Esophagus mucosa (tissue), 1 donor: ENCODE data around the gene DDX10. TPM values are rescaled to one million over a fixed set of nuclear protein-coding genes. Genes with fewer than 3 reads are reported as not detected.
"Not testable (repeated sequence)": the region's sequence is repeated elsewhere in the genome, so short reads cannot be mapped to it uniquely, and the experiment has no call there.

ENCODE experiments used
- ATAC-seq: fragments of 200-7000 bp; cut with Tn5 transposase; one replicate; pipeline ENCODE4 v1.9.1; 2020
- total RNA-seq: library from RNA; stranded (reverse); gene quantifications from one replicate; pipeline ENCODE4 v1.2.4, GENCODE V29; 2023
- donor health status: DM: yes; HTN: yes; CAD: no.

DDX10 gene
- total RNA-seq, 1 donor from 2014 or later, result 16.1 TPM

DNA sequence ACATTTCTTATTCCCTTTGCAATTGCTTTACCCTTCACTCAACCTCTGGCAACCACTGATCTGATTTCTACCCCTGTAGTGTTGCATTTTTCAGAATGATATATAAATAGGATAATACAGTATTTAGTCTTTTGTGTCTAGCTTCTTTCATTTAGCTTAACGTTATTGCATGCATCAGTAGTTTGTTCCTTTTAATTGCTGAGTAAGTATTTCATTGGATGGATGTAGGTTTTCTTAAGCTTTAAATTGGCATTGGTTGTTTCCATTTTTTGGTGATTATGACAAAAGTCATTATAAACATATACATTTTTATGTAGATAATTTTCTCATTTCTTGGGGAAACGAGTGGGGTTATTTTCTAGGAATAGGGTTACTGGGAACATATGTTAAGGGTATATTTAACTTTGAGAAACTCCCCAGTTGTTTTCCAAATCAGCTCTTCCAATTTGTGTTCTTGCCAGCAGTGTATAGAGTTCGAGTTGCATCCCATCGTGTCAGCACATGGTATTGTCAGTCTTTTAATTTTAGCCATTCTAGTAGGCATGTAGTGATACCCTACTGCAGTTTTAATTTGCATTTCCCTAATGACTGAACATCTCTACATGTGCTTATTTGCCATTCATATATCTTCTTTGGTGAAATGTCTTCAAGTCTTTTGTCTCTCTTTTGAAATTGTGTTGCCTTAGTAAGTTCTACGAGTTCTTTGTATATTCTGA, 60.3 kb downstream of the DDX10 start:
- ATAC-seq, result no peak

DNA sequence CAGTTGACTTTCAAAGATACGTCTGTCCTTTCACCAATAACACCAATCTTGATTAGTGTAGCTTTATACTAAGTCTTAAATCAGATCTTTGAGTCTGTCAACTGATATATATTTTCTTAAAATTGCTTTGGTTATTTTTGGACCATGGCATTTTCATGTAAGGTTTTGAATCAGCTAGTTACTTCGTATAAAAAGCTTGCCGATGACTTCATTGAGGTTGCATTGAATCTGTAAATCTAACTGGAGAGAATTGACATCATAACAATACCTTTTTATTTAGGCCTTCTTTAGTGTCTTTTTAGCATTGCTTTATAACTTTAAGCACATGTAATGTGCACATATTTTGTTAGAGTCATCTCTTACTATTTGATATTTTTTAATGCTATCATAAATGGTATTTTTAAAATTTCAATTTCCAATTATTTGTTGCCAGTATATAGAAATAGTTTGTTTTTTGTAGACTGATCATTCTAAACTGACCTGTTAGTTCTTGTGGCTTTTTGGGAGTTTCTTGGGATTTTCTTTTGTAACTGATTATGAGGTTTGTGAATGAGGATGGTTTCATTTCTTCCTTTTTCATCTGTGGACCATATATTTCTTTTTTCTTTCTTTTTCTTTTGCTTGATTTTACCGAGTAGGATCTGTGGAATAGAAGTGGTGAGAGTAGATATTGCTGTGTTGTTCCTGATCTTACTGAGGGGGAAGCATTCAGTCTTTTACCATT, 61.4 kb downstream of the DDX10 start:
- ATAC-seq, result no peak

DNA sequence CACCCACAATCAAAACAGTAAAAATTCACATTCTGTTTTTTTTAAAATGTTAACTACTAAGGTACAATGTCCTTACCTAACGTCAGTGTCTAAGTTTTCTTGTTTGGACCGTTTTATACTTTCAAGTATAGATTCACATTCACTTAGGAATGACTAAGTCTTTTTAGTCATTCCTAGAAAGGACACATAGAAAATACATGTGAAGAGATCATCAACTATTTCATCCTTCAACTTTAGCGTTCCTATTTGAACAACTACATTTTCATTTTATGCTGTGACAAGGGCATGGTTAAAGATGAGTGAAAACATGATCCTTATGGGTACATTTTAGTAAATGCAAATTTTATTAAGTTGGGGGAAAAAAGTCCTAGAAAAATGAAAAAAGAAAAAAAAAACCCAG, 62.8 kb downstream of the DDX10 start:
- no peak for ATAC-seq

DNA sequence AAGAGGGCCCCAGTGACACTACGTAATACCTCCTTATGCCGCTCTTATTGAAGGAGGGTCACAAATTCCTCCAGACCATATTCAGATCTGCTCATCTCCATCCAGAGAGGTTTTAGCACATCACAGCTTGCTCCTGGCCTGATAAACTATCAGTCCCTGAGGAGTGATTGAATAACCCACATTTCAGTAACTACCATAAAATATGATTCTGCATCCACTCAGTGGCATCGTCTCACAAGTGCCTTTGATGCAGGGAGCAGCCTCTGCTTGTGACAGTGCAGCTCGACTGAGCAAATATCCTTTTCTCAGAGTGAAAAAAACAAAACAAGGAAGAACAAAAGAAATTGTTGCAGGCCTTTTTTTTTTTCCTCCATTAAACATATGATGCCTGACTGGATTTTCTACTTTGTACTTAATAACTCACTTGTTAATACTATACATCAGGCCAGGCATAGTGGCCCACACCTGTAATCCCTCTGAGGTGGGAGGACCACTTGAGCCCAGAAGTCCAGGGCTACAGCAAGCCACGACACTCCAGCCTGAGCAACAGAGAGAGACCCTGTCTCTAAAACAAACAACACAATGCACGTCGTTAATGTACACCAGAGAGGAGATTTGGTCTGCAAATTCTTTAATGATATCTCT, 64.5 kb downstream of the DDX10 start:
- ATAC-seq, result no peak

DNA sequence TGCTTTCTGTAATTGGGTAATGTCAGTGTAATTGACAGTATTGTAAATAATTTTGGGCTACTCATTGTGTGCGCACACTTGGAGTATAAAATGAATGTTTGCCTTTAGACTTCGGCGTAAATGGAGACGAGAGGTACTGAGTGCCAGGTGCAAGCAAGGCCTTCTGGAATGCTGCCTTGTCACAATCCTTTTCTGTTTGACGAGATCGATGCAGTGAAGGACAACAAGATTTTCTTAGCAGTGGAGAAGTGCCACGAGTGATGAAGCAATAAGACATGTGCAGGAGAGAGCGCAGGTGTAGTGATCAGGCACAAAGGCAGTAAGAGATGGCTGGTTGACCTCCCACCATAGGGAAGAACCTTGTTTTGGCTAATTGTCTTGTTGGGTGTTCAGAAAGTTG, 67.5 kb downstream of the DDX10 start:
- ATAC-seq, result no peak

DNA sequence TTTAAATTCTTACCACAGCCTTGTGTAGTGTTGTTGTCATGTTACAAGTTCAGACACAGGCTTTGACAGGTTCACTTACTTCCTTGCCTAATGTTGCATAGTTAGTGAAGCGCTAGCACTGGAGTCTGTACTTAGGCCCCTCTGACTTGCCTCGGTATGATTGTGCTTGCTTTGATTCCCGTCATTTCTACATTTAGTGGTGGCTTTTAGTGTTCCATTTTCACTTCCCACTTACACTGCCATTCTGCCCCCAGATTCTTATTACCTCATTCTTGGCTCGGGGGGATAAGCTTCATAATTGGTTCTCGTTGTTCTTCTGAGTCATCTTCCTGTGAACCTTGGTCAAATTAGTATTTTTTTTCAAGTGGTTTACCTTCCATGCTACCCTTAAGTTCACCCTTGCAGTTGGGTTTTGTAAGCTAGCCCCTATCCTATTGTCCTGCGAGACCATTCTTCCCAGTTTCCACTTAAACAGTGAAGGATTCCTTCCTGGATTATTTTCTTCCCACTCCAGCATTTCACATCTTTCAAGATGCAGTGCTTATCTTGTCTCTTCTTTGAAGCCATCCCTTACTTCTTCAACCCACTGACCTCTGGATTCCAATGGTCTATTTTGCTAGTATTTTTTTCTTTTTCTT, 68.7 kb downstream of the DDX10 start:
- ATAC-seq, result peak; percentile 51

DNA sequence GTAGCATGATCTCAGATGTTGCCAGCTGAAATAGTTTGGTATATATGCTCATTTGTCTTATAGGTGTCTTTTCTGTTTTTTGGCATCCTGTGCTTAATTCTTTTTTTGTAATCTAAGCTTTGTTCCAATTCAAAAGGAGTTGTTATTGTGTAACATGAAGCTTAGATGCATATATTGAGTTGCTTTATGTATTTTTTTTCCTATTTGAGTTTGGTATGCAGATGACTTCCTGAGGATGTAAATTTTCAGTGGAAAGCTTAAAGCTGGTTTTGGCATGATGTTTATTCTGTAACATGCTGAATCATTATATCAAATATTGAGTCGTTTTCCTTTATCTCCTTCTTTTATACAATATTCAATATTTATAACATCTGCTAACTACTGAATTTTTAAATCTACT, 69.4 kb downstream of the DDX10 start:
- no peak for ATAC-seq

DNA sequence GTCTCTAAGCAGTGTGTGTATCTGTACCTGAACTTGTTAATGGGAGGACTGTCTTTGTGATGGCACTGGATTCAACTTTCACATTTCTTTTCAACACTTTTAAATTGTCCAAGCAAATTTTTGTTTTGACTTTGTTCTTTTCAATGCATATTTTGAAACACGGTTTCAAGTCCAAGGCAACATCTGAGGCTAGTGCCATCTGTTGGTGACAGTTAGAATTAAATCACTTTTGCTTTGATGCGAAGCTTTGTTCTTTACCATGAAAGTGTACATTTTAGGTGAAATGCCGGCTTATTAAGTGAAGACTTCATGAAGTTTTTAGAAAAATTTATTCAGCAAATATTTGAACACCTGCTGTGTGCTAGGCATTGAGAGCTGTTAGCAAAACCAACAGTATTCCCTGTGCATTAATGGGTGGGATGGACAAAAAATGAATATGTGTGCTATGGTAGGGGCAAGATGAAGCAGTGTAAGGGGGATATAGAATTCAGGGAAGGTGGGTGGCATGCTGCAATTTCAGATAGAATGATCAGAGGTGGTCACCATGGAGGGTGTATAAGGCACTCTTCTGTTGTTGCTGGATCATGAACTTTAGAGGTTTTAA, 70.2 kb downstream of the DDX10 start:
- no peak for ATAC-seq

DNA sequence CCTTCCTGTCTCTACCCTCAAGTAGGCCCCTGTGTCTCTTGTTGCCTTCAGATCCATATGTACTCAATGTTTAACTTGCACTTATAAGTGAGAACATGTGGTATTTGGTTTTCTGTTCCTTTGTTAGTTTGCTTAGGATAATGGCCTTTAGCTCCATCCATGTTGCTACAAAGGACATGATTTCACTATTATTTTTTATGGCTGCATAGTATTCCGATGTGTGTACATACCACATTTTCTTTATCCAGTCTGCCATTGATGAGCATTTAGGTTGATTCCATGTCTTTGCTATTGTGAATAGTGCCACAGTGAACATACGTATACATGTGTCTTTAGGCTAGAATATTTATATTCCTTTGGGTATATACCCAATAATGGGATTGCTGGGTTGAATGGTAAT, 75.3 kb downstream of the DDX10 start:
- not testable (repeated sequence) for ATAC-seq

DNA sequence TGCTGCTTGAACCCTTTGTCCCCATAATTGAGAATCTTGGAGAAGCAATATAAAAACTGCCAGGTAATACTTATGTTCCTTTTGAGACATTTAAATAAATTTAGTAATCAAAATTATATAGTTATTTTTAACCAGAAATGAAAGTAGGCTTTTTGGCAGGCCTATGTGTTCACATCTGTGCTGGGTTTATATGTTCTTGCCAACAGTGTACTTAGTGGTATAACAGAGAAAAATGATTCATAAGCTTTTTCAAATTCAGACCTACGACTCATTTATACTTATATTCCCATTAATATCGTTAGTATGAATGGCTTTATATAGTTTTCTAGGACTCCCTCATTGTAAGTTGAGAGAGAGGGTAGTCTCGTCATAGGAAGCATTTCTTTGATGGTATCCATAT, 79.0 kb downstream of the DDX10 start:
- ATAC-seq, result no peak

DNA sequence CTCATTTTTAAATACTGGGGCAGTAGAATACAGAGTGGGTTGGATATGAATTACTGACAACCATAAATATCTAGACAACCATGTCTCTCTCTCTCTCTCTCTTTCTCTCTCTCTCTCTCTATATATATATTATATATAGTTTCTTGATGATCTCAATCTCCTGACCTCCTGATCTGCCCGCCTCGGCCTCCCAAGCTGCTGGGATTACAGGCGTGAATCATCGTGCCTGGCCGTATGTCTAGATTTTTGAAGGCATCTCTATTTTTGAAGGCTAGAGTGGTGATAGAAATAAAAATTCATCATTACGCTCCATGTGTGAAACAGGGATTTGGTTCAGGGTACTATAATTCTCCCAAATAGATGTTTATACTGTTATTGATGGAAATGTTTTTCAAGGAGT, 84.1 kb downstream of the DDX10 start:
- no peak for ATAC-seq

DNA sequence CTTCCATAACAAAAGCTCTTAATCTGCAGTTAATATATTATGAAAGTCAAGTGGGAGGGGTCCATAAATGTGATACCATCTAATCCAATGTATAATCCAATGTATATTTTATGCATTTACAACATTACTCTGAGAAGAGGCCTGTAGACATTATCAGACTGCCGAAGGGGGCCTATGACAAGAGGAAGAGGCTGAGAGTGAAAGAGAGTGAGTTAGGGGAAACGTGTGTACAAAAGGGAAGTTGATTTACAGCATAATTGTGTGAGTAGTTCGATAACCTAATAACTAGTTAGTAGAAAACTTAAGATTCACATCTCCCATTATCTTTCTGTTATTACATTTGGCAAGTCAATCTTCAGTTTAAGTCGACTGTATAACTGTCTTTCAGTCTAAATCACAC, 86.6 kb downstream of the DDX10 start:
- no peak for ATAC-seq

DNA sequence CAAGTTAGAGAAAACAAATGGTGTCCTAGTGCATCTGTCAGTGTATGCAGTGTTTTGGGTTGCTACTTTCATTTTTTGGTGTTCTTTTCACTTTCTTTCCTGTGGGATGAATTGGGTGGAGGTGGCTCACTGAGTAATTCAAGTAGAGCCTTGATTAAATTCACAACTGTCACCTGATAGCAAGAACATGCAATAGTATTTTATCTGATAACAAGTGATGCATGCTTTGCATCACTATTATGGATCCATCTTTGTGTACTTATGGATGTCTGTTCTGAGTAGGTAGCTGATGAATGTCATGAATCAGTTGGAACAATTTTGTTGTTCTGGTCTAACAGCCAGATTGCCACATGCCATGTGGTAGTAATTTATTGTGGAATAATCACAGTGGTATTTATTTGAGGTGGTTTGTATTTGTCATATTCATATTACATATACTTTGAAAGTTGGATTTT, 87.5 kb downstream of the DDX10 start:
- no peak for ATAC-seq

DNA sequence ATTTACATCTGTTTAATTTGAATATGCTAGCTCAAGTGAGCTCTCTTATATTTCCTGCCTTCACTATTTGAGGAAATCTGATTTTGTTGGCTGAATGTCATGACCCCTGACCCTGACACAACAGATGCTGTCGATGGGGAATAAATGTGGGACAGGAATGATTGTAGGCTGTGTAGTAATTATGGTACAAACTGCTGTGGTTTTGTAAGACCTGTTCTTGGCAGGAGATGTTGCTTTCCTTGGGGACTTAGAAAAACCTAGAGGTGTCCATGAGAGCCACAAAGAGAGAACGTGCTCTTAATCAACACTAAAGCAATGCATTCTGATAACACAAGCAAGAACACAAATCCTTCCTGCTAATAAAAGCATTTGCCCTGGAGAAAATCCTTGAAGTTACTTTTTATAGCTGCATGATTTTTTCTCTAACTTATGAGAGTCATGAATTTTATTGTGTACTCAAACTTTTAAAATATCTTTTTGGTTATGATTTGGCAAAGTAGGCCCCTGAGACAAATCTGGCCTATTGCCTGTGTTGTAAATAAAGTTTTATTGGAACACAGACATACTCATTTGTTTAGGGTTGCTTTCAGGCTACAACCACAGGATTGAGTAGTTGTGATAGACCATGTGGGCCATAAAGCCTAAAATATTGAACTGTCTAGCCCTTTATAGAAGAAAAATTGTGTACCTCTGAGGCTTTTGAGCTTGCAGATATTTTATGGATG, 90.2 kb downstream of the DDX10 start:
- ATAC-seq, result no peak

DNA sequence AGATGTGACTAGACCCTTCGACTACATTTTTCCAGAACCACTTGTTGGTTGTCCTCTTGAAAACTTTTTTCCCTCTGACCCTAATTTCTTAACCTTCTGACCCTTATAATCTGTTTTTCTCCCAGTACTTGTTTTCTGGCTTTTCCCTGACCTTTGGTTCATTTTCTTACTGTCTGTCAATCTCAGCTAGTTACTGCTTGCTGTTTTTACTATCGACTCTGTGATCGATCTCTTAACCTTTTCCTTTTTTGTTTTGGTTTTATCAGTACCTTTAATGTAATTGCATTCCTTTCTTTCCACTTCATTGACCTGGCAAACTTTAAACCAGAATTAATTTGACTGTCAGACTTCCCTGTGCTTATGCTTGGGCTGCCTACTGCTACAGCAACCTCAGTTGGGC, 92.8 kb downstream of the DDX10 start:
- no peak for ATAC-seq

DNA sequence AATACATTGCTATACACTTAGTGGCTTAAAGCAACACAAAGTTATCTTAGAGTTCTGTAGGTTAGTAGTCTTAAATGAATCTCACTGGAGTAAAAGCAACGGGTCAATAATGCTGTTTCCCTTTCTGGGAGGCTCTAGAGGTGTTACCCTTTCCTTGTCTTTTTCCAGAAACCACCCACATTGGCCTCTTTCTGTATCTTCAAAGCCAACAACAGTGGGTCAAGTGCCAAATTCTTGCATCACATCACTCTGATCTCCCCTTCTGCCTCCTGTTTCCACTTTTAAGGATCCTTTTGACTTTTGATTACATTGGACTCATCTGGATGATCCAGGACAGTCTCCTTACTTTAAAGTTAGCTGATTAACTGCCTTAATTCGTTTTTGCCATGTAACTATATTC, 93.6 kb downstream of the DDX10 start:
- ATAC-seq, result no peak

DNA sequence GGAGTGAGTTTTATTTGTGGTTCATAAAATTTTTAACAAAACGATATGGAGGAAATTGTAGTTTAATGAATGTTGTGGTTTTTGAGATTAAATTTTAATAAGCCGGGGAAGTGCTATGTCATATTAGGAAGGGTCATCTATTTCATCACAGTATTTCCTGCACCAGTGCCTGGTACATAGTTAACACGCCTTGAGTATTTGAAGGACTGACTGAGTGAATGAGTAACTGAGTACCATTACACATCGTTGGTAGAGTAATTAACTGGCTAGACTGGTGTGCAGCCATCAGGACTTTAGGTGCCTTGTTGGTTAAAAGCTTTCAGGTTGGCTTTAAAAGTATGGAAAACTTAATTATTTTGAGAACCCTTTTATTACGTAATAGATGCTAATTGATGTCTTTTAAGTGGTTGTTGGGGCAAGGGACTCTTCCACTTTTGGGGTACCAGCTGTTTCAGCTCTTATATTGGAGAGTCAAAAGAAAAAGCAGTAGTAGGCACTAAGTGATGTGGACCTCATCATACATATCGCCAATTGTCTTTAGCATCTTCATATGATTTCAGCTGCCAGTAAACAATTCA, 101.8 kb downstream of the DDX10 start:
- ATAC-seq, result peak; percentile 93

DNA sequence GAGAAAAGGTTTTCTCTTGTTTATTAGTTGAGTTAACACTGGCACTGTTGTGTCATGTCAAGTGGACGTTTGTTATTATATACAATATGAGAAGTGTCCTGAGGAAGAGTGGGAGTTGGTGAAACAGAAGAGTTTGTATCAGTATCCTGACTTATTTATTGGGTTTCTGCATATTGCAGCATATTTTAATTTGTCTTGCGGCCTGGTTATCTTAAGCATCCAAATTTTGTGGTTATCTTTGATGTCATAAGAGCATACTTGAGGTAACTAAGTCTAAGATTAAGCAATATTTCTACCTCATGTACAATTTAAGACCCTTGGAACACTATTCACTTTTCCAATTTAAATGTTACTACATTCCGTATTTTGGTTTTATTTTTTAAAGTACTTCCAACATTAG, 103.5 kb downstream of the DDX10 start:
- ATAC-seq, result no peak

DNA sequence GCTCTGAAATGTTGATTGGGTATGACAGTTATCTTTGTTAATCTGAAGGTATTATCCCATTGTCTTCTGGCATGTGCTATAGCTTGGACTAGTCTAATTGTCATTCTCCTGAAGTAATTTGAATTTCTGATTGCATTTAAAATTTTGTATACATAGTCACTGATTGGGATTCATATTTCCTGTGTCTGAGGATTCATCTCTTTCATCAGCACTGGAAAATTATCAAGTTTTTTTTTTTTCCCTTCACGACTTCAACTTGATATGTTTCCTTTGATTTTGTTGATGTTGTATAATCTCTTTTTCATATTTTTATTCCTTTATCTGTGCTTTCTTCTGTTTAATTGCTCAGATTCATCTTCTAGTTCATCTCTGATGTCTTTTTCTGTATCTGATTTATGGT, 104.1 kb downstream of the DDX10 start:
- no peak for ATAC-seq

DNA sequence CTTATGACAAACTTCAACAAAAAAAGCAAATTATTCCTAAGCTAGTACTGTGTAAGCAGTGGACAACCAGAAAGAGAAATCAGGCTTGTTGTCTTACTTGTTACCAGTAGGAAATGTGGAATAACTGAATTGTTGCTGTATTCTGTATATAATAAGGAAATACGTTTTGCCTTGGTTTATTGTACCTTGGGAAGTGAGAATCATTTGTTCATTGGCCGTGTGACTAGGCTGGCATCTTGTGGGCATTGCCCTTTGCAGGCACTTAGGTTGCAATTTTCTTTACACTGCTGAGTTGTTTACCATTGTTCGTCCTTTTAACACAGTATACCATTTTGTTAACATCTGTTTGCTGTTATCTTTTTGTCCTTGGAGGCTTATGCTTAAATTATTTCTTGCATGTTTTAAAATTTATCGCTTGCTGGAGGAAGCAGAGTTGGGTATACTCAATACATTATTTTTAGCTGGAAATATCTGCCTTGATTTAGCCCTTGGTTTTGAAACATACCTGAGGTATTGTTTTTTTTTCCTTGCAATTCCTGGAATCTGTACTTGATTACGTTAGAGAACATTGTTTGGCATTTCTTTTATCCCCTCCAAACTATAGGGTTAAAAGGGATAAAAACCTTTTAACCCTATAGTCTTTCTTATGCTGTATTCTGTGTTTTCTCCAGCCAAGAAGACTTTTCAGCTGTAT, 109.3 kb downstream of the DDX10 start:
- ATAC-seq, result no peak

DNA sequence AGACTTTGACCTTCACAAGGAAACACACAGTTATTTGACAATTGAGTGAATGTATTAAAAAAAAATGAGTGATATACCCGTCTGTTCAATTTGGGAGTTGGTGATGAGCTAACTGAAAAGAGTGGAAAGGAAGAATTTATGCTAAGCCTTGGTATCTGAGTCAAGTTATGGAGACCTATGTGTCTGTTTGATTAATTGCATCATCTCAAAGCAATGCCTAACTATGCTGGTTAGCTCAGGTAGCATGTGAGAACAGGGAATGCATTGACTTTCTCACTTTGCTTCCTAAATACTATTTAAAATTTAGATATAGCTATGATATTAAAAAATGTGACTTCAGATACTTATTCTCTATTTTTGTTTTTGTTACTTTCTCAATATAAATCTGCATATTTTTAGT, 110.5 kb downstream of the DDX10 start:
- ATAC-seq, result no peak
